Measurements from ENCODE around the gene NPR2.

The NPR2 gene

GRCh38 chr9:35767458-35767857 is 23.9 kb upstream of the NPR2 start:
- H3K9ac ChIP-seq (ENCODE audit: low read length): no peak overlapping the region
- H3K9me3 ChIP-seq (ENCODE audit: control insufficient read depth, low read depth, low read length): no peaks in the 10 kb centered on the region
- H3K27me3 ChIP-seq (ENCODE audit: control insufficient read depth, insufficient read depth, low read length): no peaks in the 10 kb centered on the region
- no peaks in the 10 kb centered on the region for H3K36me3 ChIP-seq (ENCODE audit: control insufficient read depth, low read depth, low read length)
- no peak overlapping the region for H3K4me3 ChIP-seq (ENCODE audit: low read length)
- H3K27ac ChIP-seq (ENCODE audit: low read length): no peak overlapping the region
- no peaks in the 10 kb centered on the region for H3K4me1 ChIP-seq (ENCODE audit: control insufficient read depth, low read depth, low read length)

GRCh38 chr9:35769763-35770162 is 21.6 kb upstream of the NPR2 start:
- Histone ChIP-seq H3K9me3 (ENCODE audit: control insufficient read depth, low read depth, low read length) (no peaks in the 10 kb centered on the region), H3K9ac (ENCODE audit: low read length) (no peak overlapping the region), H3K4me3 (ENCODE audit: low read length) (no peak overlapping the region), H3K36me3 (ENCODE audit: control insufficient read depth, low read depth, low read length) (no peaks in the 10 kb centered on the region), H3K27me3 (ENCODE audit: control insufficient read depth, insufficient read depth, low read length) (no peaks in the 10 kb centered on the region), H3K27ac (ENCODE audit: low read length) (no peak overlapping the region), H3K4me1 (ENCODE audit: control insufficient read depth, low read depth, low read length) (no peaks in the 10 kb centered on the region)

GRCh38 chr9:35771075-35771433 is 20.3 kb upstream of the NPR2 start:
- Histone ChIP-seq H3K36me3 (ENCODE audit: control insufficient read depth, low read depth, low read length) (no peaks in the 10 kb centered on the region), H3K4me3 (ENCODE audit: low read length) (no peak overlapping the region), H3K9ac (ENCODE audit: low read length) (no peak overlapping the region), H3K9me3 (ENCODE audit: control insufficient read depth, low read depth, low read length) (no peaks in the 10 kb centered on the region), H3K27ac (ENCODE audit: low read length) (no peak overlapping the region), H3K4me1 (ENCODE audit: control insufficient read depth, low read depth, low read length) (peaks cover 11% of the 10 kb centered on the region), H3K27me3 (ENCODE audit: control insufficient read depth, insufficient read depth, low read length) (no peaks in the 10 kb centered on the region)

- no peak overlapping the region for H3K9ac ChIP-seq (ENCODE audit: low read length)
- no peak overlapping the region for H3K4me3 ChIP-seq (ENCODE audit: low read length)
- no peak overlapping the region for H3K27ac ChIP-seq (ENCODE audit: low read length)
- no peaks in the 10 kb centered on the region for H3K27me3 ChIP-seq (ENCODE audit: control insufficient read depth, insufficient read depth, low read length)
- H3K9me3 ChIP-seq (ENCODE audit: control insufficient read depth, low read depth, low read length): no peaks in the 10 kb centered on the region
- H3K36me3 ChIP-seq (ENCODE audit: control insufficient read depth, low read depth, low read length): no peaks in the 10 kb centered on the region
- peaks cover 11% of the 10 kb centered on the region for H3K4me1 ChIP-seq (ENCODE audit: control insufficient read depth, low read depth, low read length)
Observed at GRCh38 chr9:35771534-35771933, 19.9 kb upstream of the NPR2 start.

GRCh38 chr9:35771943-35772342 is 19.4 kb upstream of the NPR2 start:
- H3K27ac ChIP-seq (ENCODE audit: low read length): no peak overlapping the region
- H3K9me3 ChIP-seq (ENCODE audit: control insufficient read depth, low read depth, low read length): no peaks in the 10 kb centered on the region
- H3K36me3 ChIP-seq (ENCODE audit: control insufficient read depth, low read depth, low read length): no peaks in the 10 kb centered on the region
- no peaks in the 10 kb centered on the region for H3K27me3 ChIP-seq (ENCODE audit: control insufficient read depth, insufficient read depth, low read length)
- peaks cover 11% of the 10 kb centered on the region for H3K4me1 ChIP-seq (ENCODE audit: control insufficient read depth, low read depth, low read length)
- no peak overlapping the region for H3K4me3 ChIP-seq (ENCODE audit: low read length)
- H3K9ac ChIP-seq (ENCODE audit: low read length): no peak overlapping the region

- Histone ChIP-seq H3K9ac (ENCODE audit: low read length) (no peak overlapping the region), H3K27me3 (ENCODE audit: control insufficient read depth, insufficient read depth, low read length) (no peaks in the 10 kb centered on the region), H3K9me3 (ENCODE audit: control insufficient read depth, low read depth, low read length) (no peaks in the 10 kb centered on the region), H3K4me3 (ENCODE audit: low read length) (no peak overlapping the region), H3K27ac (ENCODE audit: low read length) (no peak overlapping the region), H3K4me1 (ENCODE audit: control insufficient read depth, low read depth, low read length) (peaks cover 11% of the 10 kb centered on the region), H3K36me3 (ENCODE audit: control insufficient read depth, low read depth, low read length) (no peaks in the 10 kb centered on the region)
Observed at GRCh38 chr9:35774907-35775635, 16.3 kb upstream of the NPR2 start.

GRCh38 chr9:35776018-35776417 is 15.4 kb upstream of the NPR2 start:
- Histone ChIP-seq H3K9me3 (ENCODE audit: control insufficient read depth, low read depth, low read length) (no peaks in the 10 kb centered on the region), H3K27me3 (ENCODE audit: control insufficient read depth, insufficient read depth, low read length) (no peaks in the 10 kb centered on the region), H3K9ac (ENCODE audit: low read length) (no peak overlapping the region), H3K36me3 (ENCODE audit: control insufficient read depth, low read depth, low read length) (no peaks in the 10 kb centered on the region), H3K27ac (ENCODE audit: low read length) (no peak overlapping the region), H3K4me1 (ENCODE audit: control insufficient read depth, low read depth, low read length) (peaks cover 11% of the 10 kb centered on the region), H3K4me3 (ENCODE audit: low read length) (no peak overlapping the region)

- Histone ChIP-seq H3K9ac (ENCODE audit: low read length) (no peak overlapping the region), H3K36me3 (ENCODE audit: control insufficient read depth, low read depth, low read length) (no peaks in the 10 kb centered on the region), H3K4me1 (ENCODE audit: control insufficient read depth, low read depth, low read length) (peaks cover 11% of the 10 kb centered on the region), H3K9me3 (ENCODE audit: control insufficient read depth, low read depth, low read length) (no peaks in the 10 kb centered on the region), H3K4me3 (ENCODE audit: low read length) (no peak overlapping the region), H3K27me3 (ENCODE audit: control insufficient read depth, insufficient read depth, low read length) (no peaks in the 10 kb centered on the region), H3K27ac (ENCODE audit: low read length) (no peak overlapping the region)
Observed at GRCh38 chr9:35778496-35778895, 12.9 kb upstream of the NPR2 start.

GRCh38 chr9:35781066-35781465 is 10.3 kb upstream of the NPR2 start:
- Histone ChIP-seq H3K4me1 (ENCODE audit: control insufficient read depth, low read depth, low read length) (peaks cover under 1% of the 10 kb centered on the region), H3K36me3 (ENCODE audit: control insufficient read depth, low read depth, low read length) (no peaks in the 10 kb centered on the region), H3K27me3 (ENCODE audit: control insufficient read depth, insufficient read depth, low read length) (no peaks in the 10 kb centered on the region), H3K9ac (ENCODE audit: low read length) (no peak overlapping the region), H3K9me3 (ENCODE audit: control insufficient read depth, low read depth, low read length) (no peaks in the 10 kb centered on the region), H3K4me3 (ENCODE audit: low read length) (no peak overlapping the region), H3K27ac (ENCODE audit: low read length) (no peak overlapping the region)

- Histone ChIP-seq H3K9ac (ENCODE audit: low read length) (no peak overlapping the region), H3K27ac (ENCODE audit: low read length) (no peak overlapping the region), H3K4me3 (ENCODE audit: low read length) (no peak overlapping the region)
Observed at GRCh38 chr9:35783418-35783817, 8.0 kb upstream of the NPR2 start.

GRCh38 chr9:35789541-35789940 is 1.9 kb upstream of the NPR2 start:
- Histone ChIP-seq H3K27ac (ENCODE audit: low read length) (no peak overlapping the region), H3K36me3 (ENCODE audit: control insufficient read depth, low read depth, low read length) (no peaks in the 10 kb centered on the region), H3K9ac (ENCODE audit: low read length) (no peak overlapping the region), H3K27me3 (ENCODE audit: control insufficient read depth, insufficient read depth, low read length) (peaks cover 7% of the 10 kb centered on the region), H3K9me3 (ENCODE audit: control insufficient read depth, low read depth, low read length) (no peaks in the 10 kb centered on the region), H3K4me3 (ENCODE audit: low read length) (no peak overlapping the region), H3K4me1 (ENCODE audit: control insufficient read depth, low read depth, low read length) (peaks cover 12% of the 10 kb centered on the region)

More at GRCh38 chr9:35783418-35783817, 8.0 kb upstream of the NPR2 start:
- Histone ChIP-seq H3K27me3 (ENCODE audit: control insufficient read depth, insufficient read depth, low read length) (no peaks in the 10 kb centered on the region), H3K36me3 (ENCODE audit: control insufficient read depth, low read depth, low read length) (no peaks in the 10 kb centered on the region), H3K9me3 (ENCODE audit: control insufficient read depth, low read depth, low read length) (no peaks in the 10 kb centered on the region), H3K4me1 (ENCODE audit: control insufficient read depth, low read depth, low read length) (no peaks in the 10 kb centered on the region)

- no peak overlapping the region for H3K9ac ChIP-seq (ENCODE audit: low read length)
- H3K4me1 ChIP-seq (ENCODE audit: control insufficient read depth, low read depth, low read length): peaks cover 12% of the 10 kb centered on the region
- no peaks in the 10 kb centered on the region for H3K36me3 ChIP-seq (ENCODE audit: control insufficient read depth, low read depth, low read length)
- no peak overlapping the region for H3K4me3 ChIP-seq (ENCODE audit: low read length)
- H3K27me3 ChIP-seq (ENCODE audit: control insufficient read depth, insufficient read depth, low read length): peaks cover 7% of the 10 kb centered on the region
- H3K9me3 ChIP-seq (ENCODE audit: control insufficient read depth, low read depth, low read length): no peaks in the 10 kb centered on the region
- no peak overlapping the region for H3K27ac ChIP-seq (ENCODE audit: low read length)
Observed at GRCh38 chr9:35790025-35790384, 1.4 kb upstream of the NPR2 start.

Measured in iPS-18a (cell line).